Measurements from ENCODE around the gene HNRNPH1.

Gene HNRNPH1

GRCh38 chr5:179621551-179622214, 1.8 kb downstream of the HNRNPH1 start:
- DNase-seq = no peak

DNA sequence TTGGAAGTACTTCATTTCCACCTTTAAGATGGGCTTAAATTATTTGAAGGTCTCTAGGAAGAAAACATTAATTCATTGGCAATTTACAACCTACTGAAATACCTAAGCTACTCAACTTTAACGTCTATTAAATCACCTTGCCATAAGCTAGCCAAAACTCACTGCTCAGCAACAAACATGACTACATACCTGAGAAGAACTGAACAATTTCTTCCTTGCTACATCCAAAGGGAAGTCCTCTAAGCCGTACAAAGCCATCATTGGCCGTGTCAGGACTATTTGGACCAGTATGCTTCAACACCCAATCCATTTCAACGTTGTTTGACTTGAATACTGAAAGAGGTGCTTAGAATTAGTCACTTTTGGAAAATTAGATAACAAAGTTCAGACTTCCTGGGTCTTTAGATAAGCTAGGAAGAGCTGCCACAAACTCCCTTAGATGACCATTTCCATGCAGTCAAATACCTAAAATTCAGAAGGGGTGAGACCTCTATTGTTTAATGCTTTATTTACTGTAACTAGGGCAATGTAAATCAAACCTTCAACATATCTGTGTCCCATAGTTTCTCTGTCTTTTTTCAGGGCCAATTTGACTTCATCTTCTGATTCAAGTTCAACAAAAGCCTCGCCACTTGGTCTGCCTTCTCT, 2.6 kb downstream of the HNRNPH1 start:
- DNase-seq = no peak

- no peak for DNase-seq
These were observed 3.2 kb downstream of the HNRNPH1 start for GRCh38 chr5:179620293-179620692.

DNA sequence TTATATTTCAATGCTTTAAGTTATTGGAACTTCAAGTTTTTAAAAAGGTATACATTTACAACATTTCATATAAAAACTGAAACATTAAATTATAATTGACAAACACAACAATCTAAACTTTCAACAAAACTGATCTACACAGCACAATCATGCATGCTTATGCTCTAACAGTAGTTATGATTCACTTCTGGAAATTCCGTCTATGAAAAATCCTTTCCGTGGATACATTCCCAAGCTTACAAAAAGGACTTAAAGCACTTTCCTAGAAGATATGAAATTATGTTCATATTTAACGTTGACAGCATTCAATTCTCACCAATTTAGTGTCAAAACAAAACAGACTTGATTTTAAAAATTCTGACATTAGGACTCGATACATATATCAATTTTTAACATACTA, 3.7 kb downstream of the HNRNPH1 start:
- no peak for DNase-seq

- no peak for DNase-seq
These were observed 4.4 kb downstream of the HNRNPH1 start for GRCh38 chr5:179618923-179619554.

DNA sequence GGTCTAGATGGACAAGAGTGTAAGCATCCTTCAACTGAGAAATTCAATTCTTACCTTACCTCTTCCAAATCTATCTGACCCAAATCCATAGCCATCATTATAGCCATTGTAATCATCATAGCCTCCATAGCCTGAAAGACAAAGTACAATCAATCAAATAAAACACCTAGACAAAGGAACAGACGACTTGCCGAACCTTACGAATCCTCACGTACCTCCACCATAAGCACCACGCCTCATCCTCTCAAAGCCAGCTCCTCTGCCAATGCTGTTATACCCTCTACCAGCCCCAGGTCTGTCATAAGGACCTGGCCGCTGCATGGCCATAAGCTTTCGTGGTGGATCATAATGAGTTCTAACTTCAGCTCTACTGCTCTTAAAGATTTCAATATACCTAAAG, 5.5 kb downstream of the HNRNPH1 start:
- DNase-seq = no peak

- DNase-seq = no peak
These were observed 7.4 kb downstream of the HNRNPH1 start for GRCh38 chr5:179616002-179616594.

GRCh38 chr5:179615203-179615602, 8.3 kb downstream of the HNRNPH1 start:
- DNase-seq = no peak

DNA sequence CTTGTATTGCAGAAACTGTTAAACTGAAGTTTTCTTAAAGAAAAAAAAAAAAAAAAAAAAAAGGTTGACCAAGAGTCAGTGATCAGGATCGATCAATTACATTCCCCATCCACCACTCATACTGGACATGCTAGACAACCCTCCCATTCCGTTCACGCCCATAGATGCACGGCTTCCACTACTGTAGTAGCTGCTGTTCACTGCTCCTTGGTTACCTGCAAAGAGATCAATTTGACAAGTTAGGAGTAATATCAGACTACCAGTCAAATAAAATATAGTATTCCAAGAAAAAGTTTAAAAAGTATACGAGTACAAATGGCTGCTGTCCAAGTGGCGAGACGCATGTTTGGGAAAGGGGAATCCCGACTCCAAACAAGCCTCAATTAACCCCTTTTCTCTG, 8.7 kb downstream of the HNRNPH1 start:
- no peak for DNase-seq

- no peak for DNase-seq
These were observed 9.9 kb downstream of the HNRNPH1 start for GRCh38 chr5:179613460-179614071.

DNA sequence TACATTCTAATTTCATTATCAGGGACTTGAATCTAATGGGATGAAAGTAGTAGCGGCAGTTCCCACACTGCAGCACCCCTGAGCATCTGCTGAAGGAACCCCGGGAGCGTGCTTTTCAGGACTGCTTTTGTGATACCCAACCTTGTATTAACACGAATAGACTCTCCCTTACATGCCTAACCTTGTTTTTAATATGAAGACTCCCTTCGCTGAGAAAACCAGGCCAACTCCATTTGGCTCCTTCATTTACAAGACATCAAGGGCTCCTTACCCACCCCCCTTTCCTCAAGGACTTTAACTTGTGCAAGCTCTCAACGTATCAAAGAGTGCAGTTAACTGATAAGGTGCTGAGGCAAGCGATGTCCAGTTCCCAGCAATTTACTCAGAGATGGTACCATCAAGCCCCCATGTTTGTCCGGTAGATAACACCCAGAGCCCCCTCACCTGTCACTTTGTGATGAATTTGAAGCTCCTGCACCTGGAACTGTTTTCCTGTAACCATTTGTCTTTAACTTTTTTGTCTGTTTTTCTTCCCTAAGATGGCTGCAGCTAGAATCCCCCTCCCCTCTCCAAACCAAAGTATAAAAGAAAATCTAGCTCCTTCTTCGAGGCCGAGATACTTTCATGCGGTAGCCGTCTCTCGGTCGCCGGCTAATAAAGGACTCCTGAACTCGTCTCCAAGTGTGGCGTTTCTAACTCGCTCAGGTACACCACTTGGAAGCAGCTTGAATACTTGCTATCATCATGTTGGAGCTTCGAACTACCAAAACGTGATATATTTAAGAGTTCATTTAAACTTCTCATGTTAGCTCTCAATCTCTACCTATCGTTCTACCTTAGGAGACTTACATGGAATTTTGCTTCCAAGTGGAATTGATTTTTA, 10.7 kb downstream of the HNRNPH1 start:
- DNase-seq = no peak

- DNase-seq = no peak
These were observed 12.6 kb downstream of the HNRNPH1 start for GRCh38 chr5:179610903-179611265.

- no peak for DNase-seq
These were observed 13.2 kb downstream of the HNRNPH1 start for GRCh38 chr5:179610109-179610902.

GRCh38 chr5:179609834-179610108, 13.7 kb downstream of the HNRNPH1 start:
- DNase-seq = no peak

DNA sequence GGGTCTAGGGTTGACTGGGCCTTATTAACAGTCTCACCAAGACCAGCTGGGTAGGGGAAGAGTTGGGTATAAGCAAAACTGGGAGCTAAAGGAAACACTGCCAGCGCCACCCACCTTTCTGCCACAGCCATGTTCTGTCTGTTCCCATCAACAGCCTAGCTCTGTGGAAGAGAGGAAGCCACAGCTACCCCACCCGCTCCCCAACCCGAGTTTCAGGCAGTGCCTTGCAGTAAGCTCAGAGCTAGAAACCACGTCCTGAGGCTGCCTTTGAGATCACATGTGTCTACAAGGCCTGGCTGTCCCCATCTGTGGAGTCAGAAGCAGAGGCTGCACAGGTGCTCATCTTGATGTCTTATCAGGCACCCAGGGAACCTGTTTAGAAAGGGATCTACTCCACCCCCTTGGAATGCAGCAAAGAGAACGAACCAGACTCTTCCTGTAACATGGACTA, 15.3 kb downstream of the HNRNPH1 start:
- DNase-seq = no peak

DNA sequence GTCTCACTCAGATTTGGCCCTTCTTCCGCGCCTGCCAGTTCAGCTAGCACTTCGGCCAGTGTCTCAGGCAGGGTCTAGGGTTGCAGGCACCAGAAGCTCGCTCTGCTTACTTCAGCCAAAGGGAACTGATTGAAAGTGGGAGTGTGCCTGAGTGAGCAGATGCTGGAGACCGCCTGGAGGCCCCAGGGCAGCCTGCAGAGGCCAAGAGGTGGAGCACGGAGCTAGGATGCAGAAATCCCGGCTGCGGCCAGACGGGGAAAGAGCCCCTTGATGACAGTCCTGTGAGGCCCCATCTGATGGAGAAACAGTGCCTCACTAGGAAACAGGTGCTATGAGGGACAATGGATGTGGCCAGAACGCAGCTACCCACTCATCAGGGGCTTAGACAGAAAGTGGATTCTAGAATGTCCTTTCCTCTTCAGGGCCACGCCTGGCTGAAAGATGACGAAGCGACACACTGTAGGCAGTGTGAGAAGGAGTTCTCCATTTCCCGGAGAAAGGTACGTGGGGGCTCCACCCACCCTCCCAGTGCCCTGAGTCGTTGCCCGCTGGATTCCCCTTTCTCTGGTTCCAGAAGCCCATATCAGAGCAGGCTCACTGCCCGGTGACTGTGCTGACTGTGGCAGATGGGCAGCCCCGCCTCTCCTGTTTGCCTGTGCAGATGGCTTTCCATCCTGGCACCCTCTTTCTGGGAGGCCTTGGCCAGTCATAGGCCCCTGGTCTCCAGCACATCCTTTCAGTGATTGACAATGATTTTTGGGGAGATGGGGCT, 16.1 kb downstream of the HNRNPH1 start:
- DNase-seq = peak; percentile 62

GRCh38 chr5:179606910-179607159, 16.6 kb downstream of the HNRNPH1 start:
- DNase-seq = no peak

GRCh38 chr5:179606071-179606909, 17.2 kb downstream of the HNRNPH1 start:
- DNase-seq = no peak

GRCh38 chr5:179605026-179605833, 18.2 kb downstream of the HNRNPH1 start:
- no peak for DNase-seq

DNA sequence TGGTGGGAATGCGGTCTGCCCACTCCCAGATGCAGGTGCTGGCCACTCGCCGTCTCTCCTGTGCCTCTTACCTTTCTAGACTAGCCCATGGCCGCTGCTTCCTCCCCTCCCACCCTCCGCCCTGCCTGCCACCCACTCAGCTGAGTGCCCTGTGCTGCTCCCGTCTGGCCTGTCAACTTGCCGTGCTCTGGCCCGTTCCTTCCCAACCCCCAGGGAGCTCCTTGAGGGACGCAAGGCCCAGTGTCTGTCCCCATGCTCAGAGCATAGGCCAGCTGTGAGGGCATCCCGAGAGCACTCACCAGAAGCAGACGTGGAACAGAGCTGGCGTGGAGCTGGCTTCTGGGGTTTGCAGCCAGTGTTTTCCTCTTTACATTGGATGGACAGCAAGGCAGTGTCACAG, 20.2 kb downstream of the HNRNPH1 start:
- DNase-seq = no peak
